Kidney (tissue), 14 donors: ENCODE data around the gene CNTFR. TPM values are rescaled to one million over a fixed set of nuclear protein-coding genes. Genes with fewer than 3 reads are reported as not detected.

Experiments used
- DNase-seq, 5 donors: peaks; one replicate each; pipeline ENCODE4 v3.0.0-alpha.2; 2013 to 2020
- FAIRE-seq: peaks from 2 replicates; lab custom pipeline; 2012; peaks lifted over from hg19 to GRCh38; lab: Jason Lieb, UNC
- H3K27ac ChIP-seq, 2 donors: one replicate each; pipeline ENCODE4 v1.7.0; 2013; ENCODE audit warnings: low read depth in 2 of 2, low read length in 2 of 2, inconsistent platforms in 1 of 2
- H3K27me3 ChIP-seq: one replicate; pipeline ENCODE4 v1.7.1; 2013; ENCODE audit warnings: low read length, inconsistent platforms; ENCODE audit not compliant: control insufficient read depth, insufficient read depth
- H3K36me3 ChIP-seq, 3 donors: one replicate each; pipeline versions ENCODE4 v1.7.0 to v1.7.1; 2013; ENCODE audit warnings: low read length in 3 of 3, control low read depth in 1 of 3, inconsistent platforms in 1 of 3; ENCODE audit not compliant: insufficient read depth in 3 of 3, control insufficient read depth in 2 of 3
- H3K4me1 ChIP-seq, 3 donors: one replicate each; pipeline versions ENCODE4 v1.7.0 to v1.7.1; 2013; ENCODE audit warnings: low read length in 3 of 3, inconsistent platforms in 1 of 3, low read depth in 1 of 3; ENCODE audit not compliant: control insufficient read depth in 2 of 3, insufficient read depth in 2 of 3
- H3K4me3 ChIP-seq, 3 donors: one replicate each; pipeline versions ENCODE4 v1.7.0 to v1.8.1; 2013; ENCODE audit warnings: low read length in 3 of 3, control low read depth in 1 of 3, inconsistent platforms in 1 of 3
- H3K9ac ChIP-seq, 3 donors: one replicate each; pipeline versions ENCODE4 v1.7.0 to v1.7.1; 2013; ENCODE audit warnings: low read length in 3 of 3, control low read depth in 1 of 3, inconsistent platforms in 1 of 3
- H3K9me3 ChIP-seq, 3 donors: one replicate each; pipeline versions ENCODE4 v1.7.0 to v1.7.1; 2013; ENCODE audit warnings: low read length in 3 of 3, control low read depth in 1 of 3, inconsistent platforms in 1 of 3; ENCODE audit not compliant: control insufficient read depth in 2 of 3, insufficient read depth in 1 of 3
- intact Hi-C: fragments of 100-400 bp; cut with DNase I; formaldehyde crosslinking; loops from one replicate; pipeline ENCODE4 v1.11.1; 2022
- polyA plus RNA-seq: library from polyadenylated mRNA; stranded (reverse); fragments of 350-450 nt; fragmentation: Illumina TruSeq; extraction: RNeasy Lipid Tissue Mini Kit (QIAGEN cat#74804); gene quantifications from one replicate; pipeline ENCODE4 v1.2.3, GENCODE V29; 2014; ENCODE audit warnings: low read depth, low replicate concordance; ENCODE audit not compliant: insufficient read depth
- total RNA-seq: library from RNA; stranded (reverse); fragmentation: NEBNext Ultra II Directional; extraction: Animal tissue kit (Norgen Biotek cat#: 25700); gene quantifications from one replicate; pipeline ENCODE4 v1.2.1, GENCODE V29; 2021
- TF ChIP-seq, protein P1 (sequence below): IDR thresholded peaks from 3 replicates; pipeline ENCODE4 v1.5.1; 2012; ENCODE audit warnings: mild to moderate bottlenecking, moderate library complexity, borderline replicate concordance; ENCODE audit not compliant: insufficient read depth; ENCODE audit errors: extremely low read depth
- donor health status: control.
- donor health status: control.
- donor health status: control.
- donor health status: control.
- donor health status: control.
- donor health status: DM: yes; HTN: yes; CAD: no.
- donor health status: Normal renal cell carcinoma (clear cell type).

The CNTFR gene
- total and polyA plus RNA-seq, 2 donors from 2014 or later, result 1.7 to 3.7 TPM

DNA sequence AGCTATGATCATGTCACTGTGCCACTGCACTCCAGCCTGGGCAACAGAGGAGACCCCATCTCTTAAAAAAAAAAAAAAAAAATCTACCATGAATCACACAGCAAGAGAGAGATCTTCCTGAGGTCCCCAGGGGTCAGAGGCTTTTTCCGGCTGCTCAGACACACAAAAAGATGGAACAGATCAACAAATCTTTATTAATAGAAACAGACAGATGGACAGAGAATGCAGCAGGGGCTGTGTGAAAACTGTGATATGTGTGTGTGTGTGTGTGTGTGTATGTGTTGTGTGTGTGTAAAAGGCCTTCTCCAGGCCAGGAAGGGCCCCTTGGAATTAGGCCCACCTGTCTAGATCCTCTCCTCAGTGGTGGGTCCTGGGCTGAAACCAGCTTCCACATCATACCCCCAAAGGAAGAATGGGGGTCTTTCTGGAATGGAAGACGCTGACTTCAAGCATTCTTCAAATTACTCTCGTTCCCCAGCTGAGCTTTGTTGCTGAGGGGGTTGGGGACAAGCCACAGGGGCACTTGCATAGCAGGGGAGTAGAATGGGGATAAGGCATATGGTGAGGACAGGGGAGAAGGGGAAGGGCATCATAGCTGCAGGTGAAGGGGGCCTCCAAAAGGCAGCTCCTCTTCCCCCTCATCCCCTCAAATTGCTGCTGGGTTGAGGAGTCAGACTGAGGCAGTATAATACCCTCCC is 45.2 kb upstream of the CNTFR start:
- intact Hi-C loops, result no loop called here
- Histone ChIP-seq H3K27ac (no peak overlapping the region), H3K4me1 (peaks cover 0 to 21% (median 2%) of the 10 kb centered on the region in 3 donors), H3K36me3 (peaks cover 2 to 7% (median 2%) of the 10 kb centered on the region in 3 donors), H3K9ac (no peak overlapping the region), H3K9me3 (no peaks in the 10 kb centered on the region), H3K4me3 (no peak overlapping the region), H3K27me3 (peaks cover 4% of the 10 kb centered on the region)
- DNase-seq, result no peak
- FAIRE-seq, result no peak
- TF ChIP-seq, protein P1, sequence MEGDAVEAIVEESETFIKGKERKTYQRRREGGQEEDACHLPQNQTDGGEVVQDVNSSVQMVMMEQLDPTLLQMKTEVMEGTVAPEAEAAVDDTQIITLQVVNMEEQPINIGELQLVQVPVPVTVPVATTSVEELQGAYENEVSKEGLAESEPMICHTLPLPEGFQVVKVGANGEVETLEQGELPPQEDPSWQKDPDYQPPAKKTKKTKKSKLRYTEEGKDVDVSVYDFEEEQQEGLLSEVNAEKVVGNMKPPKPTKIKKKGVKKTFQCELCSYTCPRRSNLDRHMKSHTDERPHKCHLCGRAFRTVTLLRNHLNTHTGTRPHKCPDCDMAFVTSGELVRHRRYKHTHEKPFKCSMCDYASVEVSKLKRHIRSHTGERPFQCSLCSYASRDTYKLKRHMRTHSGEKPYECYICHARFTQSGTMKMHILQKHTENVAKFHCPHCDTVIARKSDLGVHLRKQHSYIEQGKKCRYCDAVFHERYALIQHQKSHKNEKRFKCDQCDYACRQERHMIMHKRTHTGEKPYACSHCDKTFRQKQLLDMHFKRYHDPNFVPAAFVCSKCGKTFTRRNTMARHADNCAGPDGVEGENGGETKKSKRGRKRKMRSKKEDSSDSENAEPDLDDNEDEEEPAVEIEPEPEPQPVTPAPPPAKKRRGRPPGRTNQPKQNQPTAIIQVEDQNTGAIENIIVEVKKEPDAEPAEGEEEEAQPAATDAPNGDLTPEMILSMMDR, result no peak

DNA sequence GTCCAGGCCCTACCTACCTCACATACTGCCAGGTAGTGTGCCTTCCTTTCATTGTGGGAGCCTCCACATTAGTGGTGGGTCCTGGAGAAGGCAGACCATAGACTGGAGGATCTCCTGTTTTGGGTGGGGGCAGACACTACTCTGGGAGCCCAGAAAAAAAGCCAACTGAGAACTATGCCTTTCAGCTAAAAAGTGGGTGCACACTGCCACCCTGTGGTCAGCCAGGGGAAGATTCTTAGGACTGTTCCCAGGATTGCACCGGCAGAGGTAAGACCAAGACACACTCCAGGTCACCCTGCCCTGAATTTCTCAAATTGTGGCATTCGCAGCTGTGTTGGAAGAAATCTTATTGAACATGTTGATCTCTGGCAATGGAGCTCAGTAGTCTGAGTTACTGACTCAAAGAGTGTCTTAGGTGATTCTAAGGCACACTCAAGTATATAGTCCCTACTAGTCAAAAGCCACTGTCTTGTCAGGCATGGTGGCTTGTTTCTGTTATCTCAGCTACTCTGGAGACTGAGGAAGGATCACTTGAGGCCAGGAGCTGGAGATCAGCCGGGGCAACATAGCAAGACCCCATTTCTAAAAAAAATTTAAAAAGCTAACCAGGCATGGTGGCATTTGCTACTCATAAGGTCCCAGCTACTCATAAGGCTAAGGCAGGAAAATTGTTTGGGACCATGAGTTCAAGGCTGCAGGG is 44.5 kb upstream of the CNTFR start:
- DNase-seq, result peak in 4 of 5 donors; percentile 64 to 80 (median 71)
- intact Hi-C loops, result no loop called here
- no peaks in the 10 kb centered on the region for H3K9me3 ChIP-seq
- no peak overlapping the region for H3K27ac ChIP-seq
- peaks cover 2 to 7% (median 2%) of the 10 kb centered on the region in 3 donors for H3K36me3 ChIP-seq
- no peak for FAIRE-seq
- peaks cover 9% of the 10 kb centered on the region for H3K27me3 ChIP-seq
- H3K4me1 ChIP-seq, result peaks cover 0 to 24% (median 2%) of the 10 kb centered on the region in 3 donors
- TF ChIP-seq, protein P1, result peak; percentile 86
- no peak overlapping the region for H3K4me3 ChIP-seq
- H3K9ac ChIP-seq, result no peak overlapping the region

DNA sequence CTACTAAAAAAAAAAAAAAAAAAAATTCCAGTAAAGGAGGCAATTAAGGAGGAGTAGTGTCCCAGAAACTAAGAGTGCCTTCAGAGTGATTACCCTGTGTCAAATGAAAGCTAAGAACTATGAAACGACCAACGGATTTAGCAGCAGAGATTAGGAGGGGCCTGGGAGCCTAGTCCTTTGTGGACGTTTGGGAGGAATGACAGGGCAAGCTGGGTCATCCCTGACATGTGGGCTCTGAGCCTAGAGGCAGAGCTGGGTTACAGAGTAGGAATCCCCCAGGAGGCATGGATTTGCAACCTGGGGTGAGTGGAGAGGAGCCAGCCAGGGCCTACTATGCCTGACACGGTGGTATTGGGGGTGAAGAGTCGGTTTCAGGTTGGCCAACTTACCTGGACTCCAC is 43.6 kb upstream of the CNTFR start:
- TF ChIP-seq, protein P1, result no peak
- Histone ChIP-seq H3K4me3 (no peak overlapping the region), H3K4me1 (peaks cover 0 to 26% (median 2%) of the 10 kb centered on the region in 3 donors), H3K36me3 (peaks cover 2 to 7% (median 2%) of the 10 kb centered on the region in 3 donors), H3K9ac (no peak overlapping the region), H3K27ac (no peak overlapping the region), H3K27me3 (peaks cover 13% of the 10 kb centered on the region), H3K9me3 (no peaks in the 10 kb centered on the region)
- no peak for FAIRE-seq
- no peak for DNase-seq
- intact Hi-C loops, result no loop called here
